ENCODE data around the gene SORCS2.

The SORCS2 gene

DNA sequence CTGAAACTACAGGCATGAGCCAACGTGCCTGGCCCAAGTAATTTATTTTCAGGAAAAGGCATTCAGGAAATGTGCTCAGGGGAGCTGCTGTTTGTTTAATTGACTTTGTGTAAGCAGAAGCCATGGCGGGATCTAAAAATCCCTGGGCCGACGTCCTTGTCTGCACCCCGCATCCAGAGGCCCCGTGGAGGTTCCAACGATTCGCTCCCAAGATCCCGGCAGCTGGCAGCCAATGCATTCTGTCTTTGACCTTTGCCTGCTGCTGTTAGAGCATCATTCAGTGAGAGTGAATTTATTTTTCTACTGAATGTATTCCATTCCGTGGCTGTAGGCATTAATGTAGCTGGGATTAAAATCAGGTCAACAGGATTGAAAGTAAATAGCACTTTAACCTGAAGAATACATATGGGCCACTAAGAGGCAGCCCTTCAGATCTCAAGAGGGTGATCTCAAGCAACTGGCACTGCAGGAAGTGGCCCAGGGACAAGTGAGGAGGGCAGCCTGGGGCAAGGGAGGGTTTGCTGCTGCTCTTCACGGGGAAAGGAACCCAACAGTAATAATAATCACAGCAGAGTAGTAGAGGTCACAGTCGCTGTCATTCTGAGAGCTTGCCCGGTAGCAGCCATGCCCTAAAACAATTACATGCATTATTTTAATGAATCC is 167.2 kb downstream of the SORCS2 start:
- no peaks in the 10 kb centered on the region for H3K4me1 ChIP-seq (ENCODE audit: control insufficient read depth, insufficient read depth, low read length)
- ChIA-PET CTCF (no interaction called here), POLR2A (no interaction called here)
- no peaks in the 10 kb centered on the region for H3K9me3 ChIP-seq (ENCODE audit: control insufficient read depth, insufficient read depth, low read depth, low read length)
- no peak overlapping the region for H3K4me3 ChIP-seq (ENCODE audit: low read depth, low read length)
- H3K36me3 ChIP-seq (ENCODE audit: control insufficient read depth in 2 of 2, insufficient read depth in 1 of 2, low read length in 2 of 2), result no peaks in the 10 kb centered on the region
- TF ChIP-seq, protein P1, sequence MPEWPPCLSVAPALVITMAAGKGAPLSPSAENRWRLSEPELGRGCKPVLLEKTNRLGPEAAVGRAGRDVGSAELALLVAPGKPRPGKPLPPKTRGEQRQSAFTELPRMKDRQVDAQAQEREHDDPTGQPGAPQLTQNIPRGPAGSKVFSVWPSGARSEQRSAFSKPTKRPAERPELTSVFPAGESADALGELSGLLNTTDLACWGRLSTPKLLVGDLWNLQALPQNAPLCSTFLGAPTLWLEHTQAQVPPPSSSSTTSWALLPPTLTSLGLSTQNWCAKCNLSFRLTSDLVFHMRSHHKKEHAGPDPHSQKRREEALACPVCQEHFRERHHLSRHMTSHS (tag by site-specific recombination; IDR thresholded peaks at IDR 0.05), result no peak
- TF ChIP-seq ZNF701 (tag by site-specific recombination; IDR thresholded peaks at IDR 0.05), result no peak
- TF ChIP-seq, protein P2, sequence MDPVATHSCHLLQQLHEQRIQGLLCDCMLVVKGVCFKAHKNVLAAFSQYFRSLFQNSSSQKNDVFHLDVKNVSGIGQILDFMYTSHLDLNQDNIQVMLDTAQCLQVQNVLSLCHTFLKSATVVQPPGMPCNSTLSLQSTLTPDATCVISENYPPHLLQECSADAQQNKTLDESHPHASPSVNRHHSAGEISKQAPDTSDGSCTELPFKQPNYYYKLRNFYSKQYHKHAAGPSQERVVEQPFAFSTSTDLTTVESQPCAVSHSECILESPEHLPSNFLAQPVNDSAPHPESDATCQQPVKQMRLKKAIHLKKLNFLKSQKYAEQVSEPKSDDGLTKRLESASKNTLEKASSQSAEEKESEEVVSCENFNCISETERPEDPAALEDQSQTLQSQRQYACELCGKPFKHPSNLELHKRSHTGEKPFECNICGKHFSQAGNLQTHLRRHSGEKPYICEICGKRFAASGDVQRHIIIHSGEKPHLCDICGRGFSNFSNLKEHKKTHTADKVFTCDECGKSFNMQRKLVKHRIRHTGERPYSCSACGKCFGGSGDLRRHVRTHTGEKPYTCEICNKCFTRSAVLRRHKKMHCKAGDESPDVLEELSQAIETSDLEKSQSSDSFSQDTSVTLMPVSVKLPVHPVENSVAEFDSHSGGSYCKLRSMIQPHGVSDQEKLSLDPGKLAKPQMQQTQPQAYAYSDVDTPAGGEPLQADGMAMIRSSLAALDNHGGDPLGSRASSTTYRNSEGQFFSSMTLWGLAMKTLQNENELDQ (tag by site-specific recombination; IDR thresholded peaks at IDR 0.05; ENCODE audit: low read depth), result no peak
- no peak for TF ChIP-seq ZNF670 (tag by site-specific recombination; IDR thresholded peaks at IDR 0.05; ENCODE audit: low read depth)
- no peak for TF ChIP-seq ZNF311 (tag by site-specific recombination; IDR thresholded peaks at IDR 0.05; ENCODE audit: borderline replicate concordance)
- H3K27ac ChIP-seq (ENCODE audit: extremely low read depth, low read depth, low read length), result no peak overlapping the region

DNA sequence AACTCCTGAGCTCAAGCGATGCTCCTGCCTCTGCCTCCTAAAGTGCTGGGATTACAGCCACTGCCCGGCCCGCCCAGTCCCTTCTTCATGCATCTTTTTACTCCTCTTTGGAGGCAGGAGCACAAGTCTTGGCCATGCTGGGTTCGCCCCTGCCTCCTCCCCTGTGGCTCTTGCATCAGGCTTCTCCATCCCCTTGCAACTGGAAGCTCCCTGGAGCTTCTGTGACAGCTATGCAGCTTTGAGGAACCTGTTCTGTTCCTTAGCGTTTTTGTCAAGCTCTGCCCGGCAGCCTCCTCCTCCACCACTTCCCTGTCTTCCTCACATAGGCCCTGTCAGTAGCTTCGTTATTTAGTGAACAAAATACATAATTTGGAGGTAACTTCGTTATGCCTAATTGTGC is 168.5 kb downstream of the SORCS2 start:
- H3K4me1 ChIP-seq (ENCODE audit: control insufficient read depth, insufficient read depth, low read length), result no peaks in the 10 kb centered on the region
- H3K9me3 ChIP-seq (ENCODE audit: control insufficient read depth, insufficient read depth, low read depth, low read length), result no peaks in the 10 kb centered on the region
- H3K27ac ChIP-seq (ENCODE audit: extremely low read depth, low read depth, low read length), result no peak overlapping the region
- H3K36me3 ChIP-seq (ENCODE audit: control insufficient read depth in 2 of 2, insufficient read depth in 1 of 2, low read length in 2 of 2), result no peaks in the 10 kb centered on the region
- no peak overlapping the region for H3K4me3 ChIP-seq (ENCODE audit: low read depth, low read length)
- TF ChIP-seq HOXA7 (CRISPR knock-in tag; IDR thresholded peaks at IDR 0.05; ENCODE audit: borderline replicate concordance) (no peak), ZNF560 (tag by site-specific recombination; IDR thresholded peaks at IDR 0.05; ENCODE audit: borderline replicate concordance) (no peak), ZNF624 (tag by site-specific recombination; IDR thresholded peaks at IDR 0.05) (no peak), ZNF561 (tag by site-specific recombination; IDR thresholded peaks at IDR 0.05; ENCODE audit: borderline replicate concordance) (no peak), OVOL3 (tag by site-specific recombination; IDR thresholded peaks at IDR 0.05) (no peak), ZNF785 (tag by site-specific recombination; IDR thresholded peaks at IDR 0.05) (no peak), ZNF16 (tag by site-specific recombination; IDR thresholded peaks at IDR 0.05; ENCODE audit: low read depth) (no peak), ZNF19 (tag by site-specific recombination; IDR thresholded peaks at IDR 0.05; ENCODE audit: low read depth) (no peak), ZNF501 (tag by site-specific recombination; IDR thresholded peaks at IDR 0.05) (no peak), ZNF114 (tag by site-specific recombination; IDR thresholded peaks at IDR 0.05) (no peak), ZNF202 (tag by site-specific recombination; IDR thresholded peaks at IDR 0.05; ENCODE audit: borderline replicate concordance) (no peak), HOXD13 (CRISPR knock-in tag; IDR thresholded peaks at IDR 0.05; ENCODE audit: borderline replicate concordance) (no peak), KLF7 (tag by site-specific recombination; IDR thresholded peaks at IDR 0.05; ENCODE audit: borderline replicate concordance) (no peak)
- TF ChIP-seq, protein P3, sequence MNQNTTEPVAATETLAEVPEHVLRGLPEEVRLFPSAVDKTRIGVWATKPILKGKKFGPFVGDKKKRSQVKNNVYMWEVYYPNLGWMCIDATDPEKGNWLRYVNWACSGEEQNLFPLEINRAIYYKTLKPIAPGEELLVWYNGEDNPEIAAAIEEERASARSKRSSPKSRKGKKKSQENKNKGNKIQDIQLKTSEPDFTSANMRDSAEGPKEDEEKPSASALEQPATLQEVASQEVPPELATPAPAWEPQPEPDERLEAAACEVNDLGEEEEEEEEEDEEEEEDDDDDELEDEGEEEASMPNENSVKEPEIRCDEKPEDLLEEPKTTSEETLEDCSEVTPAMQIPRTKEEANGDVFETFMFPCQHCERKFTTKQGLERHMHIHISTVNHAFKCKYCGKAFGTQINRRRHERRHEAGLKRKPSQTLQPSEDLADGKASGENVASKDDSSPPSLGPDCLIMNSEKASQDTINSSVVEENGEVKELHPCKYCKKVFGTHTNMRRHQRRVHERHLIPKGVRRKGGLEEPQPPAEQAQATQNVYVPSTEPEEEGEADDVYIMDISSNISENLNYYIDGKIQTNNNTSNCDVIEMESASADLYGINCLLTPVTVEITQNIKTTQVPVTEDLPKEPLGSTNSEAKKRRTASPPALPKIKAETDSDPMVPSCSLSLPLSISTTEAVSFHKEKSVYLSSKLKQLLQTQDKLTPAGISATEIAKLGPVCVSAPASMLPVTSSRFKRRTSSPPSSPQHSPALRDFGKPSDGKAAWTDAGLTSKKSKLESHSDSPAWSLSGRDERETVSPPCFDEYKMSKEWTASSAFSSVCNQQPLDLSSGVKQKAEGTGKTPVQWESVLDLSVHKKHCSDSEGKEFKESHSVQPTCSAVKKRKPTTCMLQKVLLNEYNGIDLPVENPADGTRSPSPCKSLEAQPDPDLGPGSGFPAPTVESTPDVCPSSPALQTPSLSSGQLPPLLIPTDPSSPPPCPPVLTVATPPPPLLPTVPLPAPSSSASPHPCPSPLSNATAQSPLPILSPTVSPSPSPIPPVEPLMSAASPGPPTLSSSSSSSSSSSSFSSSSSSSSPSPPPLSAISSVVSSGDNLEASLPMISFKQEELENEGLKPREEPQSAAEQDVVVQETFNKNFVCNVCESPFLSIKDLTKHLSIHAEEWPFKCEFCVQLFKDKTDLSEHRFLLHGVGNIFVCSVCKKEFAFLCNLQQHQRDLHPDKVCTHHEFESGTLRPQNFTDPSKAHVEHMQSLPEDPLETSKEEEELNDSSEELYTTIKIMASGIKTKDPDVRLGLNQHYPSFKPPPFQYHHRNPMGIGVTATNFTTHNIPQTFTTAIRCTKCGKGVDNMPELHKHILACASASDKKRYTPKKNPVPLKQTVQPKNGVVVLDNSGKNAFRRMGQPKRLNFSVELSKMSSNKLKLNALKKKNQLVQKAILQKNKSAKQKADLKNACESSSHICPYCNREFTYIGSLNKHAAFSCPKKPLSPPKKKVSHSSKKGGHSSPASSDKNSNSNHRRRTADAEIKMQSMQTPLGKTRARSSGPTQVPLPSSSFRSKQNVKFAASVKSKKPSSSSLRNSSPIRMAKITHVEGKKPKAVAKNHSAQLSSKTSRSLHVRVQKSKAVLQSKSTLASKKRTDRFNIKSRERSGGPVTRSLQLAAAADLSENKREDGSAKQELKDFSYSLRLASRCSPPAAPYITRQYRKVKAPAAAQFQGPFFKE (tag by site-specific recombination; IDR thresholded peaks at IDR 0.05; ENCODE audit: borderline replicate concordance), result no peak
- TF ChIP-seq, protein P4, sequence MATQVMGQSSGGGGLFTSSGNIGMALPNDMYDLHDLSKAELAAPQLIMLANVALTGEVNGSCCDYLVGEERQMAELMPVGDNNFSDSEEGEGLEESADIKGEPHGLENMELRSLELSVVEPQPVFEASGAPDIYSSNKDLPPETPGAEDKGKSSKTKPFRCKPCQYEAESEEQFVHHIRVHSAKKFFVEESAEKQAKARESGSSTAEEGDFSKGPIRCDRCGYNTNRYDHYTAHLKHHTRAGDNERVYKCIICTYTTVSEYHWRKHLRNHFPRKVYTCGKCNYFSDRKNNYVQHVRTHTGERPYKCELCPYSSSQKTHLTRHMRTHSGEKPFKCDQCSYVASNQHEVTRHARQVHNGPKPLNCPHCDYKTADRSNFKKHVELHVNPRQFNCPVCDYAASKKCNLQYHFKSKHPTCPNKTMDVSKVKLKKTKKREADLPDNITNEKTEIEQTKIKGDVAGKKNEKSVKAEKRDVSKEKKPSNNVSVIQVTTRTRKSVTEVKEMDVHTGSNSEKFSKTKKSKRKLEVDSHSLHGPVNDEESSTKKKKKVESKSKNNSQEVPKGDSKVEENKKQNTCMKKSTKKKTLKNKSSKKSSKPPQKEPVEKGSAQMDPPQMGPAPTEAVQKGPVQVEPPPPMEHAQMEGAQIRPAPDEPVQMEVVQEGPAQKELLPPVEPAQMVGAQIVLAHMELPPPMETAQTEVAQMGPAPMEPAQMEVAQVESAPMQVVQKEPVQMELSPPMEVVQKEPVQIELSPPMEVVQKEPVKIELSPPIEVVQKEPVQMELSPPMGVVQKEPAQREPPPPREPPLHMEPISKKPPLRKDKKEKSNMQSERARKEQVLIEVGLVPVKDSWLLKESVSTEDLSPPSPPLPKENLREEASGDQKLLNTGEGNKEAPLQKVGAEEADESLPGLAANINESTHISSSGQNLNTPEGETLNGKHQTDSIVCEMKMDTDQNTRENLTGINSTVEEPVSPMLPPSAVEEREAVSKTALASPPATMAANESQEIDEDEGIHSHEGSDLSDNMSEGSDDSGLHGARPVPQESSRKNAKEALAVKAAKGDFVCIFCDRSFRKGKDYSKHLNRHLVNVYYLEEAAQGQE (tag by site-specific recombination; IDR thresholded peaks at IDR 0.05), result no peak
- POLR2A ChIA-PET, result no interaction called here
- CTCF ChIA-PET, result no interaction called here

All from HEK293 (cell line).